PC-9 (cell line): ENCODE data around the gene HTRA2.

Experiments used
- CTCF ChIP-seq: fragments of 200-600 bp; sonication (generic); conservative IDR thresholded peaks from 2 replicates; pipeline ENCODE4 v1.6.1; 2017; ENCODE audit warnings: mixed run types, antibody characterized with exemption, mild to moderate bottlenecking, moderate library complexity
- EZH2 ChIP-seq: fragments of 200-600 bp; sonication (generic); IDR thresholded peaks from 2 replicates; pipeline ENCODE4 v1.8.0; 2017; ENCODE audit warnings: antibody characterized with exemption, low read depth

GRCh38 chr2:74581463-74581862 lies 51.7 kb downstream of the HTRA2 start:
- TF ChIP-seq CTCF (no peak), EZH2 (no peak)
